DND-41 (cell line): Measurements from ENCODE around the gene ADAMTS16.

Experiments used
- ATAC-seq: fragments of 200-7000 bp; cut with Tn5 transposase; 3 replicates; pipeline ENCODE4 v1.9.1; 2021; ENCODE audit warnings: low read depth; ENCODE audit not compliant: insufficient read depth
- DNase-seq: peaks from one replicate; pipeline ENCODE4 v3.0.0-alpha.2; 2020
- H2AFZ ChIP-seq: 2 replicates; pipeline ENCODE4 v1.6.0; 2012; ENCODE audit warnings: low read depth, low read length
- H3K27ac ChIP-seq: 2 replicates; pipeline ENCODE4 v1.5.1; 2012; ENCODE audit warnings: low read length, inconsistent platforms
- H3K27me3 ChIP-seq: fragments of 200-600 bp; sonication (generic); 2 replicates; pipeline ENCODE4 v1.6.0; 2012; ENCODE audit warnings: low read length, mild to moderate bottlenecking, inconsistent platforms; ENCODE audit not compliant: insufficient read depth, poor library complexity
- H3K36me3 ChIP-seq: 2 replicates; pipeline ENCODE4 v1.5.1; 2012; ENCODE audit warnings: low read length, inconsistent platforms; ENCODE audit not compliant: insufficient read depth
- H3K4me1 ChIP-seq: 2 replicates; pipeline ENCODE4 v1.5.1; 2012; ENCODE audit warnings: mild to moderate bottlenecking, low read length; ENCODE audit not compliant: insufficient read depth
- H3K4me2 ChIP-seq: 2 replicates; pipeline ENCODE4 v1.6.0; 2012; ENCODE audit warnings: mild to moderate bottlenecking, moderate library complexity, low read length, inconsistent platforms; ENCODE audit not compliant: insufficient read depth
- H3K4me3 ChIP-seq, 2 experiments: fragments of 200-600 bp in 1 of 2; shearing (Covaris generic) in 1 of 2; 2 replicates each; pipeline ENCODE4 v1.5.1; 2012 to 2016; ENCODE audit warnings: inconsistent platforms in 2 of 2, low read length in 2 of 2, mild to moderate bottlenecking in 2 of 2, low read depth in 1 of 2, moderate library complexity in 1 of 2
- H3K79me2 ChIP-seq: 2 replicates; pipeline ENCODE4 v1.6.0; 2012; ENCODE audit warnings: low read length, inconsistent platforms; ENCODE audit not compliant: insufficient read depth
- H3K9ac ChIP-seq: 2 replicates; pipeline ENCODE4 v1.6.0; 2012; ENCODE audit warnings: low read depth, mild to moderate bottlenecking, inconsistent platforms, low read length, moderate library complexity
- H3K9me3 ChIP-seq: 2 replicates; pipeline ENCODE4 v1.5.1; 2012; ENCODE audit warnings: low read length, moderate library complexity, mild to moderate bottlenecking, inconsistent platforms; ENCODE audit not compliant: insufficient read depth, severe bottlenecking
- H4K20me1 ChIP-seq: 2 replicates; pipeline ENCODE4 v1.6.0; 2012; ENCODE audit warnings: low read length; ENCODE audit not compliant: insufficient read depth
- CTCF ChIP-seq: IDR thresholded peaks from 2 replicates; pipeline ENCODE4 v1.5.1; 2012; ENCODE audit warnings: borderline replicate concordance, low read length, moderate library complexity, mild to moderate bottlenecking; ENCODE audit not compliant: poor library complexity, severe bottlenecking; ENCODE audit errors: extremely low read depth
- EZH2 ChIP-seq: IDR thresholded peaks from 3 replicates; pipeline ENCODE4 v1.6.1; 2012; ENCODE audit warnings: borderline replicate concordance, low read depth, mild to moderate bottlenecking, moderate library complexity, low read length, inconsistent platforms; ENCODE audit not compliant: severe bottlenecking

The ADAMTS16 gene

GRCh38 chr5:5252106-5252505 is 112.0 kb downstream of the ADAMTS16 start:
- Histone ChIP-seq H3K9ac (no peak overlapping the region), H3K4me2 (no peak overlapping the region), H3K4me3 (no peak overlapping the region), H3K9me3 (no peaks in the 10 kb centered on the region), H2AFZ (no peak overlapping the region), H4K20me1 (no peaks in the 10 kb centered on the region), H3K27me3 (peaks cover 2% of the 10 kb centered on the region), H3K36me3 (no peaks in the 10 kb centered on the region), H3K4me1 (no peaks in the 10 kb centered on the region), H3K27ac (no peak overlapping the region), H3K79me2 (no peaks in the 10 kb centered on the region)
- TF ChIP-seq EZH2 (no peak), CTCF (no peak)
- DNase-seq (no peak), ATAC-seq (no peak)

GRCh38 chr5:5257353-5257752 is 117.2 kb downstream of the ADAMTS16 start:
- no peaks in the 10 kb centered on the region for H3K9me3 ChIP-seq
- H3K79me2 ChIP-seq: no peaks in the 10 kb centered on the region
- DNase-seq (no peak), ATAC-seq (no peak)
- no peaks in the 10 kb centered on the region for H4K20me1 ChIP-seq
- H3K36me3 ChIP-seq: no peaks in the 10 kb centered on the region
- peaks cover 2% of the 10 kb centered on the region for H3K27me3 ChIP-seq
- TF ChIP-seq EZH2 (no peak), CTCF (no peak)
- no peak overlapping the region for H3K9ac ChIP-seq
- H3K4me1 ChIP-seq: no peaks in the 10 kb centered on the region
- H3K4me2 ChIP-seq: no peak overlapping the region
- H3K27ac ChIP-seq: no peak overlapping the region
- H3K4me3 ChIP-seq: no peak overlapping the region
- H2AFZ ChIP-seq: no peak overlapping the region

- Histone ChIP-seq H3K4me3 (no peak overlapping the region), H2AFZ (no peak overlapping the region), H3K9me3 (no peaks in the 10 kb centered on the region), H3K9ac (no peak overlapping the region), H3K79me2 (no peaks in the 10 kb centered on the region), H3K27ac (no peak overlapping the region), H3K4me1 (no peaks in the 10 kb centered on the region), H3K27me3 (peaks cover 2% of the 10 kb centered on the region), H3K36me3 (no peaks in the 10 kb centered on the region), H4K20me1 (no peaks in the 10 kb centered on the region), H3K4me2 (no peak overlapping the region)
- DNase-seq (no peak), ATAC-seq (no peak)
- no peak for TF ChIP-seq EZH2
- no peak for TF ChIP-seq CTCF
These were observed 118.4 kb downstream of the ADAMTS16 start for GRCh38 chr5:5258564-5258963.

- Histone ChIP-seq H3K4me2 (no peak overlapping the region), H3K9ac (no peak overlapping the region), H3K4me3 (no peak overlapping the region), H2AFZ (no peak overlapping the region), H3K27ac (no peak overlapping the region), H3K79me2 (no peaks in the 10 kb centered on the region), H4K20me1 (no peaks in the 10 kb centered on the region), H3K27me3 (no peaks in the 10 kb centered on the region), H3K4me1 (no peaks in the 10 kb centered on the region), H3K36me3 (no peaks in the 10 kb centered on the region), H3K9me3 (no peaks in the 10 kb centered on the region)
- ATAC-seq: no peak
- DNase-seq: no peak
- TF ChIP-seq CTCF (no peak), EZH2 (no peak)
These were observed 124.6 kb downstream of the ADAMTS16 start for GRCh38 chr5:5264727-5265126.
